Right lobe of liver (tissue), 4 donors: ENCODE measurements around the gene PTPRR.

Experiments
- POLR2A ChIP-seq: fragments of 450-650 bp; IDR thresholded peaks from one replicate; pipeline ENCODE4 v1.6.1; 2017; ENCODE audit warnings: antibody characterized with exemption, mild to moderate bottlenecking
- TF ChIP-seq, protein P1 (sequence below), 4 donors: fragments of 200-600 bp in 3 of 4; fragments of 450-650 bp in 1 of 4; IDR thresholded peaks; one replicate each; pipeline versions ENCODE4 v1.5.1 to v1.8.0; 2016 to 2022; ENCODE audit warnings: antibody characterized with exemption in 4 of 4, mild to moderate bottlenecking in 2 of 4
- donor health status: DM: no; HTN: no; CAD: no.
- donor health status: DM: no; HTN: no; CAD: no.
- donor health status: DM: no; HTN: yes; CAD: no.

DNA sequence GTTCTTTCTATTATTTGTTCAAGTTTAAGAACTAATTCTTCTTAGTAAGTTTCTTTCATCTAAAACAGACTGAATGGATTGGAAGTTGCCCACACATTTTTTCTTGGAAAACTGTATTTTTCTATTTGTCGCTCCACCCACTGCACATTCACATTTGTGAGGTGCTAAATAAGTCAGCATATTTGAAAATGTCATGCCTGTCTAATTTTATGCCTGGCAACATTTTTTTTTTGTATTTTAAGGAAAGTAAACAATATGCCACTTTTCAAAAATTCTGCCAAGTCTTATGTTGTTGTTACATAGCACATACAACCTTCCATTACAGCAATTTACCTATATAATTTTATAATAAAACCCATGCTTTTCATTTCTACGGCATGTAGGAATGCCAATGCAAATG is 170.6 kb downstream of the PTPRR start:
- TF ChIP-seq, protein P1, sequence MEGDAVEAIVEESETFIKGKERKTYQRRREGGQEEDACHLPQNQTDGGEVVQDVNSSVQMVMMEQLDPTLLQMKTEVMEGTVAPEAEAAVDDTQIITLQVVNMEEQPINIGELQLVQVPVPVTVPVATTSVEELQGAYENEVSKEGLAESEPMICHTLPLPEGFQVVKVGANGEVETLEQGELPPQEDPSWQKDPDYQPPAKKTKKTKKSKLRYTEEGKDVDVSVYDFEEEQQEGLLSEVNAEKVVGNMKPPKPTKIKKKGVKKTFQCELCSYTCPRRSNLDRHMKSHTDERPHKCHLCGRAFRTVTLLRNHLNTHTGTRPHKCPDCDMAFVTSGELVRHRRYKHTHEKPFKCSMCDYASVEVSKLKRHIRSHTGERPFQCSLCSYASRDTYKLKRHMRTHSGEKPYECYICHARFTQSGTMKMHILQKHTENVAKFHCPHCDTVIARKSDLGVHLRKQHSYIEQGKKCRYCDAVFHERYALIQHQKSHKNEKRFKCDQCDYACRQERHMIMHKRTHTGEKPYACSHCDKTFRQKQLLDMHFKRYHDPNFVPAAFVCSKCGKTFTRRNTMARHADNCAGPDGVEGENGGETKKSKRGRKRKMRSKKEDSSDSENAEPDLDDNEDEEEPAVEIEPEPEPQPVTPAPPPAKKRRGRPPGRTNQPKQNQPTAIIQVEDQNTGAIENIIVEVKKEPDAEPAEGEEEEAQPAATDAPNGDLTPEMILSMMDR (IDR thresholded peaks at IDR 0.05) = no peak
- no peak for TF ChIP-seq POLR2A
